NCI-H345 treated with DMSO at 0.1 percent for 48 hours (cell line): Measurements from ENCODE around the gene SLC12A9.
"Not testable (repeated sequence)": the region's sequence is repeated elsewhere in the genome, so short reads cannot be mapped to it uniquely, and the experiment has no call there.

Experiments used
- DNase-seq: peaks from one replicate; lab custom pipeline; 2025; ENCODE audit not compliant: unreplicated experiment; lab: John Stamatoyannopoulos, UW

Gene SLC12A9, protein sequence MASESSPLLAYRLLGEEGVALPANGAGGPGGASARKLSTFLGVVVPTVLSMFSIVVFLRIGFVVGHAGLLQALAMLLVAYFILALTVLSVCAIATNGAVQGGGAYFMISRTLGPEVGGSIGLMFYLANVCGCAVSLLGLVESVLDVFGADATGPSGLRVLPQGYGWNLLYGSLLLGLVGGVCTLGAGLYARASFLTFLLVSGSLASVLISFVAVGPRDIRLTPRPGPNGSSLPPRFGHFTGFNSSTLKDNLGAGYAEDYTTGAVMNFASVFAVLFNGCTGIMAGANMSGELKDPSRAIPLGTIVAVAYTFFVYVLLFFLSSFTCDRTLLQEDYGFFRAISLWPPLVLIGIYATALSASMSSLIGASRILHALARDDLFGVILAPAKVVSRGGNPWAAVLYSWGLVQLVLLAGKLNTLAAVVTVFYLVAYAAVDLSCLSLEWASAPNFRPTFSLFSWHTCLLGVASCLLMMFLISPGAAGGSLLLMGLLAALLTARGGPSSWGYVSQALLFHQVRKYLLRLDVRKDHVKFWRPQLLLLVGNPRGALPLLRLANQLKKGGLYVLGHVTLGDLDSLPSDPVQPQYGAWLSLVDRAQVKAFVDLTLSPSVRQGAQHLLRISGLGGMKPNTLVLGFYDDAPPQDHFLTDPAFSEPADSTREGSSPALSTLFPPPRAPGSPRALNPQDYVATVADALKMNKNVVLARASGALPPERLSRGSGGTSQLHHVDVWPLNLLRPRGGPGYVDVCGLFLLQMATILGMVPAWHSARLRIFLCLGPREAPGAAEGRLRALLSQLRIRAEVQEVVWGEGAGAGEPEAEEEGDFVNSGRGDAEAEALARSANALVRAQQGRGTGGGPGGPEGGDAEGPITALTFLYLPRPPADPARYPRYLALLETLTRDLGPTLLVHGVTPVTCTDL

DNA sequence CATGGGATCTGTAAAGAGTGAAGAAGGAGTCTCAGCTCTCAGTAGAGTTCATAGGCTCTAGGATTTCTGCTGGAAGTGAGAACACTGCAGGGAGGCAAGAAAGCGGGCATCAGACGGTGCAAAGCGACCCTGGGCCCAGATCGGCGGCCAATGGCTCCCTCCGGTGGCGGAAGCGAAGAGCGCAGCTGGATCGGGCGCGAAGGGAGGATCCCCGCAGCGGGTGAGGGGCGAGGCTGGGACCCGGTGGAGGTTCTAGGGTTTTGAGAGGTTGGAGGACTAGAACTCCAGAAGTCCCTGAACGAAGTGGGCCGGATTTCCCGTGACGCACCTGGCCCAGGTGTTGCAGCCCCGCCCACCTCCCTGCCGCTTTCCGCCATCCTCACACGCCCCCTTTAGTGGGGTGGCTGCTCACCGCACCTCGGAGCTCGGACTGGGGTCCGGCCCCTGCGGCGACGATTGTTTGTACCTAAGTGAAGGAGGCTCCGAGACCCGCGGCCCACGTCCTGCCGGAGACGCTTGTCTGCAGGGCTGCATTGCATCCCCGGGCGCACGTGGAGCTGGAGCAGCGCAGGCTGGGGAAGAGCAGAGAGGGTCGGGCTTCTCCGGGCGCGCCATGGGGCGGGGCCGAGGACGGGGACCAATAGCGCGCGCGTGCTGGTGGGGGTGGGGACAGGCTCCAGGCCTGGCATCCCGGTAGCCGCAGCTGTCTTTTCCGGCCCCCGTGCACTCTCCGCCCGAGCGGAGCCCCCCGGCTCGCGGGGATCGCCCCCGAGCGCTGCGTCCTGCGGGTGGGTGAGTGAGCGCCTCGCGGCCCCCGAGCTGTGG, at the start of gene SLC12A9:
Gene SLC12A9 (plus strand): TSS at position 666 of the 825 bp plus-strand sequence. CDS start 1,485 bp downstream, outside the sequence.
- DNase-seq = peak; percentile 91

DNA sequence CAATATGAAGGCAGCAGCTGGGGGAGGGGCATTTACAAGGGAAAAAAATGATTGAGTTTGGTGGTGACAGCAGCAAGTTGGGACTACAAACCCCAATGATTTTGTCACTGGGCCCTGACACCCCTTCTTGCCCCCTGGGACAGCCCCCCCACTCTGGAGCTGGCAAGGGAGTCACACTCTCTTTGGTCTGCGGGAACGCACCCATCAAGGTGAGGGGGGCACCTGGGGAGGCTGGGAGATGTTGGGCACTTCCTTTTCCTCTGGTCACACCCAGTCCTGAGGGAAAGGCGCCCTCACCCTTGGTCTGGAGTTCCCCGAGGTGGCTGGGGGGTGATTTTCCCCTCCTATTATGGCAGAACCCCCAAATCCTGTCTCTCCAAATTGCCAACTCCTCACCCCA, 49.6 kb upstream of the SLC12A9 start:
- no peak for DNase-seq

DNA sequence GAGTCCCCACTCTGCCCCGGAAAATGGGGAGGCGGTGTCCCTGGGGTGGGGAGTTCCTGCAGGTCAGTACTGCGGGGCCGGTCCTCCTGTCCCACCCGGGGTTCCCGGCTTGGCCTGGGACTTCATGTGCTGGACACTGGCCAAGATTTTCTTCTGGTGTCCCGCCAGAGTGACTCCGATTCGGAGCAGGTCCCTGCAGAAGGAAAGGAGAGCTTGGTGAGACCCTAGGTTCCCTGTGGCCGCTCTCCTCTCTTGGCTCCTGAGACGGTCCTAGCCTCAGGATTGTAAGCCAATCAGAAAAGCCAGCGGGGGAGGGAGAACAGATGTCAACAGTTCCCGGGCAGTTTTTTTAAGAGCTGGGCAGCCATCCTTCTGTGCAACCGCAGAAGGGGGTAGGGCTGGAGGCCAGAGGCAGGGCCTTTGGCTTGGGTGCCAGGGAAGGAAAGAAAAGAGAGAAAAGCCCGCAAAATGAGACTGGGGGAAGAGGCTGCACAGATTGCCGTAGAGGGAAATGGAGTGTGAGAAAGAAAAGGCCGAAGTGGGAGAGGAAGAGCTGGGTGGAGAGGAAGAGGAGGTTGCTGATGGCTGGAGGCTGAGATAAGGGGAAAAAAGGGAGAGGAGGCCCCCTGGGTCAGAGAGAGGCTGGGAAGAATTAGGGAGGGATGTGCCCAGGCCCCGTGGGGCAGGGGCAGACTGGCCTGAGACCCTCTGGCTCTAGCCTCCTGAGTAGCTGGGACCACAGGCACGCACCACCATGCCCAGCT, 48.9 kb upstream of the SLC12A9 start:
- no peak for DNase-seq

DNA sequence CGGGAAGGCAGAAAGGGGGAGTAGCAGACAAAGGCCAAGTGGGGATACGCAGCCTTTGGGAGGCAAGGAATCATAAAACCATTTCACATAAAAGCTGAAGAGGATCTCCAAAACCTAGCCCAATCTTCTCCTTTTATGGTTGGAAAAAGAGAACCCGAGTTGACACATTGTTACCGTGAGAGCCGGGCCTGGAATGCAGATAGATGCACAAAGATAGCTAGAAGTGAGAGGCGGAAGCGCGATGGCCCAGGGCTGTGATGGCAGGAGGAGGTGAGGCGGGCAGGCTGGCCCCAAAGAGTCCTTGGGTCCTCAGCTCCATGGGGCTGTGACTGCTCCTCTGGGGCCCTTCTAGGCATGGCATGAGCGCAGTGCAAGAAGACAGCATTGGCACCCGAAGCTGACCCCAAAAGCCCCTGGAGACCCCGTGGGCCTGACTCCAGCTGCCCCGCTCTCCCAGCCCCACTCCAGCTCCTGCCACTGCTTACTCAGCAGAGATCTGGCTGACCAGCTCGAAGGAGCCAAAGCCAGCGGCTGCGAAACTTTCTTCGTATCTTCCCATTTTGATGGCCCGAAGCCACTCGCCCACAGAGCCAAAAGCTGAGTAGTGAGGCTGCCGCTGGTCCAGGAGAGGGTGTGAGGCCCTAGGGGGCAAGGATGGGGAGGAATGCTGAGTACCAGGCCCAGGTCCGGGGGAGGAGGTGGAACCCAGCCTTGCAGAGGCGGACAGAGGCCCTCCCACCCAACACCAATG, 47.7 kb upstream of the SLC12A9 start:
- no peak for DNase-seq

DNA sequence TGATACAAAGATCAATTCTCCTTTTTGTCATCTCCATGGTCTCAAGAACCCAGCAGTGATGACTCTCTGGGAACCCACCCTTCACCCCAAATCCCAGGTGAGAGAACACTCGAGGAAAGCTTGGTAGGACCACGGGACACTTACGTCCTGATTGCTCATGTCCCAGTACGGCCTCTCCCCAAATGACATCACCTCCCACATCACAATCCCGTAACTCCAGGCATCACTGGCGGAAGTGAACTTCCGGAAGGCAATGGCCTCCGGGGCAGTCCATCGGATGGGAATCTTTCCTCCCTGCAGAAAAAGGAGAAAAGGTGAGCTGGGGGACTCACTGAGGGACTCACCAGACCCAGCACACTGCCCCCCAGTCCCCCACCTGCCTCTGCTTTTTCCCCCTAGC, 46.2 kb upstream of the SLC12A9 start:
- no peak for DNase-seq

DNA sequence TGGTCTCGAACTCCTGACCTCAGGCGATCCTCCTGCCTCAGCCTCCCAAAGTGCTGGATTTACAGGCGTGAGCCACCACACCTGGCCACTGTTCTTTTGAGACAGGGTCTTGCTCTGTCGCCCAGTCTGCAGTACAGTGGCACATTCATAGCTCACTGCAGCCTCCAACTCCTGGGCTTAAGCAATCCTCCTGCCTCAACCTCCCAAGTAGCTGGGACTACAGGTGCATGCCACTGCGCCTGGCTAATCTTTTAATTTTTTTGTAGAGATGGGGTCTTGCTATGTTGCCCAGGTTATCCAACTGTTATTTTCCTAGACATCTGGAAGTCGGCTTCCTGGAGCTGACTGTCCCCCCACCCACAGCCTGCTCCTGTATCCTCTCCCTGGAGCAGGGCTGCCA, 45.6 kb upstream of the SLC12A9 start:
- DNase-seq = not testable (repeated sequence)

DNA sequence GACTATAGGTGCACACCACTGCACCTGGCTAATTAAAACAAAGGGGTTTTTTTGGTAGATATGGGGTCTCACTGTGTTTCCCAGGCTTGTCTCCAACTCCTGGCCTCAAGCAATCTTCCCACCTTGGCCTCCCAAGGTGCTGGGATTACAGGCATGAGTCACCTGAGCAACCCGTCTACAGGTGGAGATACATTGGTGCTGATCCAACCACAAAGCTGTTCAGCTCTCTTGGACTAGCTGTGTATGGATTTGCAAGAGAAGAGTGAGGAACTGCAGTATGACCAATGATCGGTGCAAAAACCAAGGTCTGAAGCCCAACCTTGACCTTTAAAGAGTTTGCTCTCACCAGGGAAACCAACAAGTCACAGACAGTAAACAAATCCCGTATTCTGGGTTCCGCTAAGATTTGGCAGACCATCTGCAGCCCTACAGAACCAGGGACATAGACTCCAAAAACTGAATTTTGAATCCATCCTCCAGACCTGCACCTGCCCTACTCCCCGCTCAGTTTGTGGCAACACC, 44.1 kb upstream of the SLC12A9 start:
- no peak for DNase-seq

DNA sequence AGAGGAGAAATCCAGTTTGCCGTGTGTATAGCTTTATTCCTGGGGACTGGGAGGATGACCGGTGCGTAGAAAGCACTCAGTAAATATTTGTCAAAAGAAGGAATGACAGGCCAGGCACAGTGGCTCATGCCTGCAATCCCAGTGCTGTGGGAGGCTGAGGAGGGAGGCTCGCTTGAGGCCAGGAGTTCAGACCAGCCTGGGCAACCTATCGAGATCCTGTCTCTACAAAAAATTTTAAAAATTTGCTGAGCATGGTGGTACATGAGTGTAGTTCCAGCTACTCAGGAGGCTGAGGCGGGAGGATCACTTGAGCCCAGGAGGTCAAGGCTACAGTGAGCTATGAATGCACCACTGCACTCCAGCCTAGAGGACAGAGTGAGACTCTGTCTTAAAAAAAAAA, 41.0 kb upstream of the SLC12A9 start:
- no peak for DNase-seq

DNA sequence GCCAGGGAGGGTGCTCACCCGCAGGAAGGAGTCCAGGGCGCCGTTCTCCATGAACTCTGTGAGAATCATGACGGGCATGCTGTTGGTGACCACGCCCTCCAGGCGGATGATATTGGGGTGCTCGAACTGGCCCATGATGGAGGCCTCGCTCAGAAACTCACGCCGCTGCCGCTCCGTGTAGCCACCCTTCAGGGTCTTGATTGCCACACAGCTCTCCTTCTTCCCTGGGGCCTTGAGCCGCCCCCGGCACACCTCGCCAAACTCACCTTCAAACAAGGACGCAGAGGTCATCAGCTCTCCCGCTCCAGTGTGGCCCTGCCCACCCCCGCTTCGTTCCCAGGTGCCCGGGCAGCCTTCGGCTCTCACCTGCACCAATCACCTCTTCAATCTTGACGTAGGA, 39.8 kb upstream of the SLC12A9 start:
- DNase-seq = no peak

DNA sequence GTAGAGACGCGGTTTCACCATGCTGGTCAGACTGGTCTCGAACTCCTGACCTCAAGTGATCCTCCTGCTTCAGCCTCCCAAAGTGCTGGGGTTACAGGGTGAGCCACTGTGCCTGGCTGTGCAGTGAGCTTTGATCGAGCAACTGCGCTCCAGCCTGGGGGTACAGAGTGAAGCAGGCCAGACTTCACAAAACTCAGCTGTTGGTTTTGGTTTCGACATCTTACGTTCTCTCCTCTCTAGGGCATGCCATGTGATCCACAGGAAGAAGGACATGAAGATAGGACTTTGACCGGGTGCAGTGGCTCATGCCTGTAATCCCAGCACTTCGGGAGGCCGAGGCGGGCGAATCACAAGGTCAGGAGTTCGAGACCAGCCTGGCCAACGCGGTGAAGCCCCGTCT, 36.0 kb upstream of the SLC12A9 start:
- not testable (repeated sequence) for DNase-seq

DNA sequence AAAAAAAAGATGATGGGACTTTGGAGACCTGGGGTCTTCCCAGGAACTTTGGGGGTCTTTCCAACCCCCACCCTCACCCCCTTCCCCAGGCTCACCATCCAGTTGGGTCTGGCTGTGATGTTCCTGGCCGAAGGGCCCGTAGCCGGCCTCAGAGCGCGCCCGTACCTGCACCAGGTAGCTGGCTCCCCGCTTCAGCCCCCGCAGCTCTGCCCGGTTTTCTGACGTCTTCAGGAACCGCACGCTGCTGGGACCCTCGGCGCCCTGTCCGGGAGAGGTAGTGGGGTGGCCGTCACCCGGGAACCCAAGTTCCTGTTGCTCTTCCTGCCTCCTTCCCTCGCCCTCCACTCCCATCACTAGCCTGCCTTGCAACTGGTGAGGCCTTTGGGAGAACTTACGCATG, 35.4 kb upstream of the SLC12A9 start:
- DNase-seq = no peak

DNA sequence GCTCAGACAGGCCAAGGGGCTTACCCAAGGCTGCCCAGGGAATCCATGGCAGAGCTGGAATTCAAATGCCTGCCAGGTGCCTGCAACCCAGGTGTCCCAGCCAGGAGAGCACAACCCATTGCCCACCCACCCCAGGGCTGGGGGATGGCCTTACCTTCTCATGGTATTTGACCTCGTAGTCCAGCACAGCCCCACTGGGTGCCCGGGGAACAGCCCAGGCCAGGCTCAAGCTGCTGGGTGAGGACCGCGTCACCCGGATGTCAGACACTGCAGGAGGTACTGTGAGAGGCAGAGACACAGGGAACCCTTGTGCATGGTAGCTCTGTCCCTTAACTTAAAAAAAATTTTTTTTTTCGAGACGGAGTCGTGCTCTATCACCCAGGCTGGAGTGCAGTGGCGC, 34.1 kb upstream of the SLC12A9 start:
- no peak for DNase-seq

DNA sequence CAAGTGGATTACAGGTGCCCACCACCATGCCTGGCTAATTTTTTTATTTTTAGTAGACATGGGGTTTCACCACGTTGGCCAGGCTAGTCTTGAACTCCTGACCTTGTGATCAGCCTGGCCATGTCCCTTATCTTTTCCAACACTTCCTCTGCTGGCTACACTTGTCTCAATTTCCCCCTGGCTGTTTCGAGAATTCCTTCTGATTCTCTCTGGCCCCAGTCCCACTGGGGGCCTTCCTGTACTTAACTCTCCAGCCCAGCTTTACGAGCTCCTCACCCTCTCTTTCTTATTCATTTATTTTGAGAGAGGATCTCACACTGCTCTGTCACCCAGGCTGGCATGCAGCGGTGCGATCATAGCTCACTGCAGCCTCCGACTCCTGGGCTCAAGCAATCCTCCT, 33.7 kb upstream of the SLC12A9 start:
- no peak for DNase-seq

DNA sequence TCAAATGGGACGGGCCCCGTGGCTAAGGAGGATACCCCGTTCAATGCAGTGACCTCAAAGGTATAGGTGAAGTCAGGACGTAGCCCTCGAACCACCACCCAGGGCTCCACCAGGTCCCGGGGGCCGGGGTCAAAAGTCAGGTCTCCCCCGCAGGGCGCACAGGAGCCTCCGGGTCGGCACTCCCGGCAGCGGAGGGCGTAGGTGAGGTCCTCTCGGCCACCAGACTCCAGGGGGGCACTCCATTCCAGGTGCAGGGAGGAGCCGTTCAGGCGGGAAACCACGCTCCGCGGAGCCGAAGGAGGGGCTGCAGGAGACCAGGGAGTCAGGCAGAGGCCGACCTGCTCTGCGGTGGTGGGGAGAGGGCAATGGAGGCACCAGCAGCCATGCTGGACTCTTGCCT, 32.9 kb upstream of the SLC12A9 start:
- DNase-seq = no peak

DNA sequence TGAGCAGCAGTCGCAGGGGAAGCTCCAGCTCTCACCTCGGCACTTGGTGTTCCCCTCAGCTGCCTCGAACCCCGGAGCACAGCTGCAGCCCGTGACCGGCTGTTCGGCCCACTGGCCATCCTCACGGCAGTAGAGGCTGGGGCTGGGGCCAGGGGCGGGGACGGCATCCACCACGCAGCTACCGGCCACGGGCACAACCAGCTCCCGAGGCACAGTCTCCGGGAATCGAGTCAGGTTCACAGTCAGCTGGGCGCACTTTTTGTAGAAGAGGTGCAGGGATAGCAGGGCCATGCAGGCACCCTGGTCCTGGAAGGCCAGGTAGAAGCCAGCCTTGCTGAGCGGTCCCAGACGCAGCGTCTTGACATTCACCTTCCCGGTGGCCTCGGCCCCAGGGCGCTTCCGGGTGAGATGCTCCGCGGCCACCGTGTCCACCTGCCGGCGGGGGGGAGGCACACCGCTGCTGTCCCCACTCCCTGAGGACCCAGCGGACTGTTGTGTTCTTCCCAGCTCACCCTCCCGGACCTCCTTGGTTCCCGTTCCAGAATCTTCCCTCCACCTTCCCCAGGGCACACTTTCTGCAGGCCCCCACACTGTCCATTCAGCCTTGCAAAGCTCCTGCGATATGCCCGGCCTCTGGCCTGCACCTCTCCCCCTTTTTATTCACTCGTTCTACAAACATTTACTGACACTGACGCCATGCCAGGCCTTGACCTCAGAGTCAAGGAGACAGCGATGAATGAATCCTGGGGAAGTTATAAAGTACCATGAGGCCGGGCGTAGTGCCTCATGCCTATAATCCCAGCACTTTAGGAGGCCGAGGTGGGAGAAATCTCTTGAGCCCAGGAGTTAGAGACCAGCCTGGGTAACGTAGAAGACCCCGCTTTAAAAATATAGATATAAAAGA, 30.0 kb upstream of the SLC12A9 start:
- no peak for DNase-seq

DNA sequence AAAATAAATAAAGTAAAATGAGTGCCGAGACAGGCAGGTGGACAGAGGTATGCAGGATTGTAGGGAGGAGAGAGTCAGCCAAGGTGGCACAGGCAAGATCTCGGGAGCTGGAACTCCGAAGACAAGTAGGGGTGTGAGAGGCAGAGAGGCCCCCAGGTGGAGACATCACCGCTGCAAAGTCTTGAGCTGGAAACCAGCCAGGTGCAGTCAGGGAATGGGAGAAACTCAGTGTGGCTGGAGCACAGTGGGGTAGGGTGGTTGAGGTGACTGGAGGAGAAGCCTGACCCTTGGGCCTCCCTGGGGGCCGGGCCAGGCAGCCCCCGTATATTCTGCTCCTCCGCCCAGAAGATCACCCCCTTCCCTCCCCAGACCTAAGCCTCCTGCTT, 29.4 kb upstream of the SLC12A9 start:
- DNase-seq = no peak

DNA sequence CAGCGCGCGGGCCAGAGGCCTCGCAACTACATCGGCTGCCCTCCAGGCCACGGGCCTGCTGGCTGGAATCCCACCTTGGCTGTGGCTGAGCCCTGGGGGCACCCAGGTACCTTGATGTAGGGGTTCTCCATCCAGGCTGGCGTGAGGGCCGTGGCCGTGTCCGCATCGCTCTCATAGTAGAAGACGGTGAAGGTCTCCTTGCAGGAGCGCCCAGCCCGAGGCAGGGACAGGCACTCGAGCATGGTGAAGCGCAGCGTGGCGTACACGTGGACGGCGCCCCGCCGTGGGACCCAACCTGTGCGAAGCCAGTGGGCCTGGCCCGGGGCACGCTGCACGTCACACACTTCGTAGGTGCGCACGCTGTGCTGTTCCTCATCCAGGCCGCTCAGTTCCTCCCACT, 29.0 kb upstream of the SLC12A9 start:
- no peak for DNase-seq

DNA sequence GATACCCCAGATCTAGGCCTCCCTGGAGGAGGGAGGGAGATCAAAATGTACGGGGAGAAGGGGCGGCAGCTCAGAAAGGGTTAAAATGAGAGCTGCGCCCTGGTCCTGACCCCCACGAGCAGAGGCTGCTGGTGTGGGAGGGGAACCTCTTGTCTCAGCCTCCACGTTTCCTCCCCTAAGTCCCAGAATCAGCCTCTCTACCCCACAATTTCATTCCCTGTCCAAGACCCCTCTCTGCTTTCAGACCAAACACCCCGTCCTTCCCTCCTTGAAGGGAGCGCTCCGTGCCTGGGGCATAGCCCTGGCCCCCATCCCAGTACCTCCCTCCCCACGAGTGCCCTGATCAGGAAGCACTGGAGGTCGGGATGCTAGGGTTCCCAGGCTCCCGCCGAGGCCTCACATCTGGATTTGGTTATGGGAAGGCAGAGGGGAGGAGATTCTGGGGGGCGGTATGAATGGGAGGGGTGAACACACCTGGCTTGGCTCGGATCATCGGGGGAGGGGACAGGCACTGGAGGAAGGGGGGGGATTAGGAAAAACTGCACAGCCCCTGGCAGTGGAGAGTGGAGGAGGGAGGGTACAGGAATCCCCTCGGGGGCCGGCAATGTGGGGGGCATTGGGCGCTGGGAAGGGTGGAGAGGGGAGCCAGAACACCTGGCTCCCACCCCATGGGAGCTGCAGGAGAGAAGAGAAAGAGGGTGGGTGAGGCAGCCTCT, 27.9 kb upstream of the SLC12A9 start:
- no peak for DNase-seq
